GM12865 (cell line): ENCODE data around the gene PLEKHA8.
A peak's percentile ranks its signal among the peaks of the same experiment; 100 is the strongest.

Experiments used
- DNase-seq: peaks from one replicate; pipeline ENCODE4 v3.0.0; 2010; ENCODE audit warnings: low read depth
- H3K4me3 ChIP-seq: 2 replicates; pipeline ENCODE4 v1.5.1; 2011; ENCODE audit warnings: mild to moderate bottlenecking, low read depth, low read length, control low read depth
- CTCF ChIP-seq: IDR thresholded peaks from 2 replicates; pipeline ENCODE4 v1.5.1; 2011; ENCODE audit warnings: low read length, control low read depth, low read depth, inconsistent platforms; ENCODE audit not compliant: insufficient read depth; ENCODE audit errors: missing control alignments

Gene PLEKHA8

GRCh38 chr7:30070052-30070451, 41.8 kb downstream of the PLEKHA8 start:
- TF ChIP-seq CTCF = no peak

GRCh38 chr7:30072735-30073134, 44.5 kb downstream of the PLEKHA8 start:
- no peak overlapping the region for H3K4me3 ChIP-seq
- no peak for DNase-seq
- no peak for TF ChIP-seq CTCF

More at GRCh38 chr7:30070052-30070451, 41.8 kb downstream of the PLEKHA8 start:
- H3K4me3 ChIP-seq = no peak overlapping the region
- no peak for DNase-seq

- DNase-seq = peak; percentile 31
- peak; percentile 32 for TF ChIP-seq CTCF
- no peak overlapping the region for H3K4me3 ChIP-seq
These were observed 46.3 kb downstream of the PLEKHA8 start for GRCh38 chr7:30074422-30075030.

GRCh38 chr7:30076411-30076810, 48.2 kb downstream of the PLEKHA8 start:
- DNase-seq = no peak
- no peak for TF ChIP-seq CTCF
- no peak overlapping the region for H3K4me3 ChIP-seq

- TF ChIP-seq CTCF = no peak
- DNase-seq = no peak
- H3K4me3 ChIP-seq = no peak overlapping the region
These were observed 50.1 kb downstream of the PLEKHA8 start for GRCh38 chr7:30078280-30078679.

GRCh38 chr7:30079880-30080279, 51.7 kb downstream of the PLEKHA8 start:
- H3K4me3 ChIP-seq = no peak overlapping the region
- TF ChIP-seq CTCF = no peak
- DNase-seq = no peak

GRCh38 chr7:30080818-30081217, 52.6 kb downstream of the PLEKHA8 start:
- H3K4me3 ChIP-seq = no peak overlapping the region
- no peak for DNase-seq
- TF ChIP-seq CTCF = no peak
